ENCODE results near the gene HPCAL4.
A peak's percentile ranks its signal among the peaks of the same experiment; 100 is the strongest.

HPCAL4 gene

DNA sequence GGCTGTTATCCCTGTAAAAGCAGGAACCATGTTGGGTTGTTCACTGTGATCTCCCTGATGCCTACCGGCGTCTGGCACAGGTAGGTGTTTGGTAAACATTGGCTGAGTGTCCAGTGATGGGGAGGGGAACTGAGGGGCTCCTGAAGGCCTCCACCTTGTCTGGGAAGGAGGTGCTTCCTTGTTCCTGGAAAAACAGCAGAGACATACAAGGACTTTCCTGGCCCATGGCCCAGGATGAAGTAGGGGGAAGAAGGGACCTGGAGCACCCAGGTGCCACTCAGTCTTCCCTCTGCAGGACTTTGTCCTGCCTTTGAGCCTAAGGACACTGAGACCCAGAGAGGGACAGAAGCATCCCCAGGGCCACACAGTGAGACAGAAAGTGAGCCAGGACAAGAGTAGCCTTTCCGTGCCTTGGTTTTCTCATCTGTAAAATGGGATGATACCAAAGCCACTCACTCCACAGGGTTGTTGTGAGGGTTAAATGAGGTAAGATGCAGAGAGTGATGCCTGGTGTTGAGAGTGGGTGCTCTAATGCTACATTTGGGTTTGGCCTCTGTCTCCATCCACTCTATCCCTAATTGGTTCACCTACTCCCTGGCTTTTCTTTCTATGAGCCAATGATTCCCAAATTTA, 45.7 kb downstream of the HPCAL4 start:
- Mint-ChIP-seq H3K4me1 (ENCODE audit: low read depth) (no peaks in the 10 kb centered on the region), H3K36me3 (ENCODE audit: low read depth) (no peaks in the 10 kb centered on the region), H3K9me3 (no peaks in the 10 kb centered on the region), H3K27me3 (no peaks in the 10 kb centered on the region), H3K27ac (no peak overlapping the region), H3K4me3 (no peak overlapping the region)
- DNase-seq: no peak

- Mint-ChIP-seq H3K27ac (no peak overlapping the region), H3K4me3 (no peak overlapping the region)
Observed at GRCh38 chr1:39643705-39644104, 47.5 kb downstream of the HPCAL4 start.

GRCh38 chr1:39642796-39643195, 48.4 kb downstream of the HPCAL4 start:
- no peaks in the 10 kb centered on the region for H3K36me3 Mint-ChIP-seq (ENCODE audit: low read depth)
- no peaks in the 10 kb centered on the region for H3K9me3 Mint-ChIP-seq
- H3K4me1 Mint-ChIP-seq (ENCODE audit: low read depth): peaks cover 3% of the 10 kb centered on the region
- no peak overlapping the region for H3K27ac Mint-ChIP-seq
- H3K4me3 Mint-ChIP-seq: no peak overlapping the region
- DNase-seq: no peak
- H3K27me3 Mint-ChIP-seq: peaks cover 17% of the 10 kb centered on the region

More at GRCh38 chr1:39643705-39644104, 47.5 kb downstream of the HPCAL4 start:
- Mint-ChIP-seq H3K9me3 (no peaks in the 10 kb centered on the region), H3K36me3 (ENCODE audit: low read depth) (no peaks in the 10 kb centered on the region), H3K27me3 (peaks cover 8% of the 10 kb centered on the region), H3K4me1 (ENCODE audit: low read depth) (peaks cover 3% of the 10 kb centered on the region)
- no peak for DNase-seq

- H3K9me3 Mint-ChIP-seq: no peaks in the 10 kb centered on the region
- H3K4me1 Mint-ChIP-seq (ENCODE audit: low read depth): peaks cover 3% of the 10 kb centered on the region
- H3K36me3 Mint-ChIP-seq (ENCODE audit: low read depth): no peaks in the 10 kb centered on the region
- DNase-seq: no peak
- peaks cover 35% of the 10 kb centered on the region for H3K27me3 Mint-ChIP-seq
- H3K27ac Mint-ChIP-seq: no peak overlapping the region
- H3K4me3 Mint-ChIP-seq: no peak overlapping the region
Observed at GRCh38 chr1:39640861-39641260, 50.4 kb downstream of the HPCAL4 start.

DNA sequence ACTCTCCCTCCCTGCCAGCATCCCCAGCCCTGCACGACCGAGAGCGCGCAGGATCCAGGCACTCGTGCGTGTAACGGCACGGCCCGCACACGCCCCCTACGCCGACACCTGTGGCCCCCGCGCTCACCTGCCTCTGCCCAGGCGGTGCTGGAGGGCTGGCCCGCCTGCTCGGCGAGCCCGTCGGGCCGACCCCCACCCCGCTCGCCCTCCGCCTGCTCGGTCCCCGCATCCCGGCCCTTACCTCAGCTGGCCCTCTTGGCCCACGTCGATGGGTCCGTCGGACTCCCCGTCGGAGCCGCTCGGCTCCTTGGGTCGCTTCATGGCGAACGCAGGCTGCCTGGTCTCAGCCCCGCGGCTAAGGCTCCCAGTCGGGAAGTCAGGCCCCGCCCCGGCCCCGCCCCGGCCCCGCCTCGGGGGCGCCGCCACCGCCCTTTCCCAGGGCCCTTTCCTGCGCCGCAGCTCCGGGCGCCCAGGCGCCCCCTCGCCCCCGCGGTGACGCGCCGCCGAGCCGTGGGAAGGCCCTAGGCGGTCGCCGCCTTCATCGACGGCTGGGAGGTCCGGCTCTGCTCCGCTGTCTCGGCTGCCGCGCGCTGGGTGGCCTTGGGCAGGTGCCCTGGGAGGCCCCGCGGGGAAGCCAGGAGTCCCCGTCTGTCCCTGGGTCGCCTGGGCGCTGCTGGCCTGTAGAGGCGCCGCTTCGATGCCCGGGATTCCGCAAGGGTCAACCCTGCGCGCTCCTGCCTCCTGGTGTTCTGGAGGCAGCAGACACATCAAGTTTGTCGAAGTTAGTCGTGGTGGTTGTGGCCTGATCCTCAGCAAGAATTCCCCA, 51.7 kb downstream of the HPCAL4 start, which contains the start of gene HEYL:
Gene HEYL (minus strand): TSS at position 339 of the 826 bp plus-strand sequence. CDS start 18 bp downstream, at position 321.
- Mint-ChIP-seq H3K36me3 (ENCODE audit: low read depth) (no peaks in the 10 kb centered on the region), H3K27ac (no peak within 1 kb of the TSS), H3K9me3 (no peaks in the 10 kb centered on the region), H3K27me3 (peaks cover 47% of the 10 kb centered on the region), H3K4me1 (ENCODE audit: low read depth) (peaks cover 3% of the 10 kb centered on the region), H3K4me3 (peak within 1 kb of the TSS; percentile 59)
- peak; percentile 86 for DNase-seq

GRCh38 chr1:39638965-39639304, 52.3 kb downstream of the HPCAL4 start:
- no peak overlapping the region for H3K27ac Mint-ChIP-seq
- H3K4me1 Mint-ChIP-seq (ENCODE audit: low read depth): peaks cover 3% of the 10 kb centered on the region
- H3K4me3 Mint-ChIP-seq: peak overlapping the region; percentile 40
- no peaks in the 10 kb centered on the region for H3K36me3 Mint-ChIP-seq (ENCODE audit: low read depth)
- H3K27me3 Mint-ChIP-seq: peaks cover 52% of the 10 kb centered on the region
- H3K9me3 Mint-ChIP-seq: no peaks in the 10 kb centered on the region
- DNase-seq: no peak

- Mint-ChIP-seq H3K4me1 (ENCODE audit: low read depth) (peaks cover 3% of the 10 kb centered on the region), H3K36me3 (ENCODE audit: low read depth) (no peaks in the 10 kb centered on the region), H3K27me3 (peaks cover 59% of the 10 kb centered on the region), H3K9me3 (no peaks in the 10 kb centered on the region), H3K27ac (no peak overlapping the region), H3K4me3 (no peak overlapping the region)
- DNase-seq: no peak
Observed at GRCh38 chr1:39637361-39637760, 53.9 kb downstream of the HPCAL4 start.

DNA sequence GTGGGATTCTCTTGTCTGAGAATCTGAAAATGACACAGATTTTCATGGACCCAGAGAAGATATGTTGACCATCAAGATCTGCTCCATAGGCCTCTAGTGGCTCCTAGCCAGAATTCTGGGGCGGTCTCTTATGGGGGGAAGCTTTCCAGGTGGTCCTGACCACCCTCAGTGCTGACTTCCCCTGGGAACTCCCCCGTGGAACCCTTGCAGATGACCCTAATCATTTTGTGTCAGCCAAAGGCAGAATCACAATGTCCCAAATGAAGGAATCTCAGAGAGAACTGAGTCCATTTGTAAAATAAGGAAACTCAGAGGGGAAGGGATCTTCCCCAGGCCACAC, 55.4 kb downstream of the HPCAL4 start:
- no peaks in the 10 kb centered on the region for H3K9me3 Mint-ChIP-seq
- H3K4me3 Mint-ChIP-seq: no peak overlapping the region
- H3K4me1 Mint-ChIP-seq (ENCODE audit: low read depth): peaks cover 16% of the 10 kb centered on the region
- no peak for DNase-seq
- no peaks in the 10 kb centered on the region for H3K36me3 Mint-ChIP-seq (ENCODE audit: low read depth)
- no peak overlapping the region for H3K27ac Mint-ChIP-seq
- peaks cover 59% of the 10 kb centered on the region for H3K27me3 Mint-ChIP-seq

DNA sequence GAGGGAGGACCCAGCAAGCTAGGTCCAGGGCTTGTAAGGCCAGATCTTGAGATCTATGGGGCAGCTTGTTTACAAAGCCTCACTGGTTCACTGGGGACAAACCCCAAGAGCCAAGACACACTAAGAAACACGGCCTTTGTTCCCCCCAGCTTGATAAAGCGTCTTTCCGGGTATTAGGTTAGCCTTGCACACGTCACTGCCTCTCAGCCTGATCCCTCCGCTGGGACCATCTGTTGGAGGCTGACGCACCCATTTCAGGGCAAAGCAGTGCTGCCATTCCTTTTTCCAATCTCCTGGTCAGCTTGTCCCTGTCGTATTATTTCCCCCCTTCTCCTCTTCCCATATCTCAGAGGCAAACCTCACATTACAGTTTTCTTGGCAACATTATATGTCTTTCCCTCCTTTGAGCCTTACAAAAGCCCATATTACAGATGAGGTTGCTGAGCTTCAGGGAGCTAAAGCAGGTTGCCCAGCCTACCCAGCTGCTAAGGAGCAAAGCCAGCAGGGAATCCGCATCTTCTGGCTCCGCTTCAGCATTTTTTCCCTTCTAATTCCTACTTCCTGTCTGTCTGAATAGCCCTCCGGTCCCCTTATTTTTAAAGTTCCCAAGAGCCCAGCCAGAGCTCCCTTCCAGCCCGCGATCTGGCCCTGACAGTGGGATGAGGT, 55.9 kb downstream of the HPCAL4 start:
- no peaks in the 10 kb centered on the region for H3K36me3 Mint-ChIP-seq (ENCODE audit: low read depth)
- peaks cover 17% of the 10 kb centered on the region for H3K4me1 Mint-ChIP-seq (ENCODE audit: low read depth)
- H3K4me3 Mint-ChIP-seq: no peak overlapping the region
- peaks cover 59% of the 10 kb centered on the region for H3K27me3 Mint-ChIP-seq
- H3K9me3 Mint-ChIP-seq: no peaks in the 10 kb centered on the region
- DNase-seq: no peak
- H3K27ac Mint-ChIP-seq: no peak overlapping the region

DNA sequence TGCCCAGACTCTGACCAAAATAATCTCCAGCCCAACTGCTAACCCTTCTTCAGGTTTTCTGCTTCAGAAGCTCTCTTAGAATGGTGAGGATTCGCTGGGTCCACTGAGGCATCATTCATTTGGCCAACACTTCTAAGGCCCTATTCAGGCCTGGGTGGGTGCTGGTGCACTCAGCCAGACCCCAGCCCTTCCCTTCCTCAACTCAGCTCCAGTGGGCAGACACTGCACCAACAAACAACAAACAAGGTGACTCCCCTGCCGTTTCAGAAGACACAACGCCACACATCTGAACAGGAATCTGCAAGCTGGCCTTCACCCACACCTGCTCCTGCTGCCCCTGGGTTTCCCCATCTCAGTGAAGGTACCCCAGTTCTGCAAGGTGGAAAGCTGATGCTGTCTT, 57.8 kb downstream of the HPCAL4 start:
- no peaks in the 10 kb centered on the region for H3K36me3 Mint-ChIP-seq (ENCODE audit: low read depth)
- no peaks in the 10 kb centered on the region for H3K9me3 Mint-ChIP-seq
- no peak for DNase-seq
- peaks cover 48% of the 10 kb centered on the region for H3K27me3 Mint-ChIP-seq
- H3K4me1 Mint-ChIP-seq (ENCODE audit: low read depth): peaks cover 19% of the 10 kb centered on the region
- H3K27ac Mint-ChIP-seq: no peak overlapping the region
- H3K4me3 Mint-ChIP-seq: no peak overlapping the region

DNA sequence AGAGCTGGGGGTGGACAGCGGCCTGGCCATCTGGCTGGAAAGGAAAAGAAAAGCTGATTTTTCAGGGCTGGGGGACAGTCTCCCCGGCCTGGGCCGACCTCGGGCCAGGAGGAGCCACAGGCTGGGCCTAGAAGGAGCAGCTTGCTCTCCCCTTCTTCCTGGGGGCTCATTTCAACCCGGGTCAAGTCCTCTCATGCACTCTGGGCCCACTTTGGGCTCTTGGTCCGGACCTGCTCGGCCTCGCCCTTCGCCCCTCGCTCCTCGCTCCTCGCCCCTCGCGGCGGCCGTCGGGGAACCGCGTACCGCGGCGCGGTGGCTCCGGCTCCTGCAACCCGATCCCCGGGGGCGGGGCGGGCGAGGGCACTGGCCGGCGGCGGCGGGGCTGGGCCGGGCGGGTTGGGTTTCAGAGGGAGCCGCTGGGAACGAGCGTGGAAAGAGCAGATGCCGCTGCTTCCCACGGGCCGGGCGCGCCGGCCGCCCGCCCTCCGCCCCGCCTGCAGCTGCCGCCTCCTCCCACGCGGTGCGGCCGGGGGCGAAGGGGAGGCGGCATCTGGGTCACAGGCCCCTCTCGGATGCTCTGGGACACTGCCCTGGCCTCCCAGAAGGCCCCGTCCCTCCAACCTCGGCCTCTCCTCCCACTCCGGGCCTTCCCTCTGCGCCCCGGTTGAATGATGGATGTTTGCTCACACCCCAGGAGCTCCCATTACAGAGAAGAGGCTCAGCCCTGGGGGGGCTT, 58.4 kb downstream of the HPCAL4 start:
- no peak for DNase-seq
- Mint-ChIP-seq H3K36me3 (ENCODE audit: low read depth) (no peaks in the 10 kb centered on the region), H3K27ac (no peak overlapping the region), H3K9me3 (no peaks in the 10 kb centered on the region), H3K27me3 (peaks cover 43% of the 10 kb centered on the region), H3K4me1 (ENCODE audit: low read depth) (peaks cover 19% of the 10 kb centered on the region), H3K4me3 (no peak overlapping the region)

DNA sequence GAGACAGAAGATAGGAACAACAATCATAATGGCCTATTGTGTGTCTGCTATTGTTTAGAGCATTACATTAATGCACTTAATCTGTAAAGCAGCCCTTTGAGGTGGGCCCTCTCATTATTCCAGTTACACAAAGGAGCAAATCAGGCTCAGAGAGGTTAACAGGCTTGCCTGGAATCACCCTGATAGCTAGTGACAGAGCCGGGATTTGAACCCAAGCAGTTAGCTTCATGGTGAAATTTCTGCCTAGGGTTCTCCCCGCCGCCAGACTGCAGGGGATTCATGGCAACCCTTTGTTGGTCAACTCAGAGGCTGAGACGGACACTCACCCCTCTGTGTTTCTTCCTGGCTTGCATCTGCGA, 58.9 kb downstream of the HPCAL4 start:
- peaks cover 37% of the 10 kb centered on the region for H3K27me3 Mint-ChIP-seq

GRCh38 chr1:39631361-39632322, 59.6 kb downstream of the HPCAL4 start:
- Mint-ChIP-seq H3K27me3 (peaks cover 31% of the 10 kb centered on the region), H3K4me3 (no peak overlapping the region)

More for the DNA sequence above, 58.9 kb downstream of the HPCAL4 start:
- peaks cover 19% of the 10 kb centered on the region for H3K4me1 Mint-ChIP-seq (ENCODE audit: low read depth)
- no peaks in the 10 kb centered on the region for H3K36me3 Mint-ChIP-seq (ENCODE audit: low read depth)
- H3K4me3 Mint-ChIP-seq: no peak overlapping the region
- H3K9me3 Mint-ChIP-seq: no peaks in the 10 kb centered on the region
- H3K27ac Mint-ChIP-seq: no peak overlapping the region
- no peak for DNase-seq

More at GRCh38 chr1:39631361-39632322, 59.6 kb downstream of the HPCAL4 start:
- peak overlapping the region; percentile 63 for H3K27ac Mint-ChIP-seq
- H3K9me3 Mint-ChIP-seq: no peaks in the 10 kb centered on the region
- no peak for DNase-seq
- H3K36me3 Mint-ChIP-seq (ENCODE audit: low read depth): no peaks in the 10 kb centered on the region
- peaks cover 19% of the 10 kb centered on the region for H3K4me1 Mint-ChIP-seq (ENCODE audit: low read depth)

Data from activated T-cell treated with anti-CD3 and anti-CD28 coated beads, Interleukin-2, amount 50 U/mL, for 24 hours (primary cell).